MCF 10A (cell line): ENCODE results near the gene CTSS. TPM values are rescaled to one million over a fixed set of nuclear protein-coding genes. Genes with fewer than 3 reads are reported as not detected.
"Not testable (repeated sequence)": the region's sequence is repeated elsewhere in the genome, so short reads cannot be mapped to it uniquely, and the experiment has no call there.

Experiments
- BruUV-seq: library from RNA; stranded (reverse); fragments of 400-500 nt; replicated peaks from 2 replicates; lab custom pipeline; 2021; lab: Mats Ljungman, UMichigan
- CTCF ChIA-PET: fragments of 300-600 bp; sonication (Branson Sonifier 250); formaldehyde crosslinking; extraction: SDS; loops from one replicate; lab custom pipeline; 2021; ENCODE audit warnings: antibody characterized with exemption, inconsistent platforms; lab: Yijun Ruan, JAX
- POLR2A ChIA-PET: fragments of 300-600, 350-650 bp; sonication (Branson Sonifier 250); formaldehyde crosslinking; extraction: SDS; loops from one replicate; lab custom pipeline; 2020; ENCODE audit warnings: antibody characterized with exemption, inconsistent platforms; lab: Yijun Ruan, JAX
- DNase-seq: peaks from one replicate; pipeline ENCODE4 v3.0.0-alpha.2; 2018; ENCODE audit not compliant: unreplicated experiment
- H3K27ac Mint-ChIP-seq: one replicate; pipeline ENCODE4 v1.8.0; 2022; ENCODE audit warnings: mild to moderate bottlenecking, low read depth, mixed read lengths; ENCODE audit not compliant: unreplicated experiment
- H3K27me3 Mint-ChIP-seq: one replicate; pipeline ENCODE4 v1.8.0; 2022; ENCODE audit warnings: mixed read lengths; ENCODE audit not compliant: insufficient read depth, unreplicated experiment
- H3K36me3 Mint-ChIP-seq: one replicate; pipeline ENCODE4 v1.8.0; 2022; ENCODE audit warnings: mild to moderate bottlenecking, moderate library complexity, mixed read lengths; ENCODE audit not compliant: insufficient read depth, unreplicated experiment
- H3K4me1 Mint-ChIP-seq: one replicate; pipeline ENCODE4 v1.8.0; 2022; ENCODE audit warnings: mixed read lengths; ENCODE audit not compliant: insufficient read depth, unreplicated experiment
- H3K4me3 Mint-ChIP-seq: one replicate; pipeline ENCODE4 v1.8.0; 2022; ENCODE audit warnings: mild to moderate bottlenecking, moderate library complexity, mixed read lengths; ENCODE audit not compliant: unreplicated experiment
- H3K9me3 Mint-ChIP-seq: one replicate; pipeline ENCODE4 v1.8.0; 2022; ENCODE audit warnings: mixed read lengths; ENCODE audit not compliant: unreplicated experiment
- intact Hi-C: fragments of 100-400 bp; cut with micrococcal nuclease; formaldehyde crosslinking; loops from 2 replicates; pipeline ENCODE4 v1.14.1; 2022
- total RNA-seq: library from RNA; stranded (reverse); gene quantifications from 2 replicates; pipeline ENCODE4 v1.2.3, GENCODE V29; 2022
- TF ChIP-seq, protein P1 (sequence below): fragments of 200-600 bp; IDR thresholded peaks from one replicate; pipeline ENCODE4 v1.8.0; 2022; ENCODE audit warnings: antibody characterized with exemption, mild to moderate bottlenecking; ENCODE audit not compliant: unreplicated experiment

The CTSS gene
- total RNA-seq, 1 experiment from 2014 or later, result 0.75 TPM

DNA sequence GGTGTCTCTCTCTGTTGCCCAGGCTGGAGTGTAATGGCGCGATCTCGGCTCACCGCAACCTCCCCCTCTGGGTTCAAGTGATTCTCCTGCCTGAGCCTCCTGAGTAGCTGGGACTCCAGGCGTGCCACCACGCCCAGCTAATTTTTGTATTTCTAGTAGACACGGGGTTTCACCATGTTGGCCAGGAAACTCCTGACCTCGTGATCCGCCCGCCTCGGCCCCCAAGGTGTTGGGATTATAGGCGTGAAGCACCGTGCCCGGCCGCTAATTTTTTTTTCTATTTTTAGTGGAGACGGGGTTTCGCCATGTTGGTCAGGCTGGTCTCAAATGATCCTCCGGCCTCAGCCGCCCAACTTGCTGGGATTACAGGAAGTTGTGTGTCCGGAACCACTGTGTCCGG lies 45.5 kb downstream of the CTSS start:
- DNase-seq, result no peak
- intact Hi-C loops, result no loop called here
- BruUV-seq, result no TSS peak
- Mint-ChIP-seq H3K27ac (no peak overlapping the region), H3K9me3 (no peaks in the 10 kb centered on the region), H3K4me3 (no peak overlapping the region), H3K36me3 (no peaks in the 10 kb centered on the region), H3K27me3 (no peaks in the 10 kb centered on the region), H3K4me1 (no peaks in the 10 kb centered on the region)
- ChIA-PET POLR2A (interaction anchor here (0.6 to 1.5 kb wide), 5 partner anchors 14 to 158 kb away, joined by 3 to 4 read pairs (median 4); no protein-coding TSS in a partner anchor), CTCF (no interaction called here)
- TF ChIP-seq, protein P1, sequence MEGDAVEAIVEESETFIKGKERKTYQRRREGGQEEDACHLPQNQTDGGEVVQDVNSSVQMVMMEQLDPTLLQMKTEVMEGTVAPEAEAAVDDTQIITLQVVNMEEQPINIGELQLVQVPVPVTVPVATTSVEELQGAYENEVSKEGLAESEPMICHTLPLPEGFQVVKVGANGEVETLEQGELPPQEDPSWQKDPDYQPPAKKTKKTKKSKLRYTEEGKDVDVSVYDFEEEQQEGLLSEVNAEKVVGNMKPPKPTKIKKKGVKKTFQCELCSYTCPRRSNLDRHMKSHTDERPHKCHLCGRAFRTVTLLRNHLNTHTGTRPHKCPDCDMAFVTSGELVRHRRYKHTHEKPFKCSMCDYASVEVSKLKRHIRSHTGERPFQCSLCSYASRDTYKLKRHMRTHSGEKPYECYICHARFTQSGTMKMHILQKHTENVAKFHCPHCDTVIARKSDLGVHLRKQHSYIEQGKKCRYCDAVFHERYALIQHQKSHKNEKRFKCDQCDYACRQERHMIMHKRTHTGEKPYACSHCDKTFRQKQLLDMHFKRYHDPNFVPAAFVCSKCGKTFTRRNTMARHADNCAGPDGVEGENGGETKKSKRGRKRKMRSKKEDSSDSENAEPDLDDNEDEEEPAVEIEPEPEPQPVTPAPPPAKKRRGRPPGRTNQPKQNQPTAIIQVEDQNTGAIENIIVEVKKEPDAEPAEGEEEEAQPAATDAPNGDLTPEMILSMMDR, result no peak

- CTCF ChIA-PET, result interaction anchor here (0.6 kb wide), 1 partner anchor 79 kb away, joined by 4 read pairs; no protein-coding TSS in a partner anchor
- intact Hi-C loops, result no loop called here
- no peaks in the 10 kb centered on the region for H3K4me1 Mint-ChIP-seq
- no peak overlapping the region for H3K27ac Mint-ChIP-seq
- TF ChIP-seq, protein P1, result no peak
- DNase-seq, result no peak
- H3K4me3 Mint-ChIP-seq, result no peak overlapping the region
- H3K9me3 Mint-ChIP-seq, result no peaks in the 10 kb centered on the region
- H3K36me3 Mint-ChIP-seq, result no peaks in the 10 kb centered on the region
- H3K27me3 Mint-ChIP-seq, result no peaks in the 10 kb centered on the region
- BruUV-seq, result no TSS peak
- POLR2A ChIA-PET, result interaction anchor here (1.0 kb wide), 1 partner anchor 12 kb away, joined by 3 read pairs; no protein-coding TSS in a partner anchor
Measured at GRCh38 chr1:150718225-150718891, 47.2 kb downstream of the CTSS start.

DNA sequence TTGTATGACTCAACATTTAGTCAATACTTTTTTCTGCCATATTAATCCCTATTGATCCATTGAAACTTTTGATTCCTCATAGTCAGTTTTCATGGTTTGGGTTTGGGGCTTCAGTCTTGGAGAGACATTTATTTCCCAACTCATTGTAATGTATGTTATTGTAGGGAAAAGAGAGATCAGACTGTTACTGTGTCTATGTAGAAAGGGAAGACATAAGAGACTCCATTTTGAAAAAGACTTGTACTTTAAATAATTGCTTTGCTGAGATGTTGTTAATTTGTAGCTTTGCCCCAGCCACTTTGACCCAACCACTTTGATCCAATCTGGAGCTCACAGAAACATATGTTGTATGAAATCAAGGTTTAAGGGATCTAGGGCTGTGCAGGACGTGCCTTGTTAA lies 56.5 kb downstream of the CTSS start:
- BruUV-seq, DNase-seq, intact Hi-C loops, CTCF ChIA-PET, H3K27me3 Mint-ChIP-seq, H3K27ac Mint-ChIP-seq, H3K9me3 Mint-ChIP-seq, H3K4me3 Mint-ChIP-seq, H3K36me3 Mint-ChIP-seq, H3K4me1 Mint-ChIP-seq: not testable (repeated sequence)
- POLR2A ChIA-PET, result interaction anchor here (0.6 kb wide), 2 partner anchors 12 to 85 kb away, joined by 3 read pairs; partner anchors contain the start of gene GOLPH3L

GRCh38 chr1:150708595-150708994 lies 57.0 kb downstream of the CTSS start:
- intact Hi-C loops, result no loop called here
- no peaks in the 10 kb centered on the region for H3K4me1 Mint-ChIP-seq
- no peak overlapping the region for H3K4me3 Mint-ChIP-seq
- DNase-seq, result no peak
- TF ChIP-seq, protein P1, result no peak
- BruUV-seq, result no TSS peak
- POLR2A ChIA-PET, result interaction anchor here (0.6 to 1.4 kb wide), 4 partner anchors 12 to 148 kb away, joined by 3 to 4 read pairs (median 3); partner anchors contain the start of gene GOLPH3L
- no peaks in the 10 kb centered on the region for H3K36me3 Mint-ChIP-seq
- CTCF ChIA-PET, result interaction anchor here (0.5 kb wide), 1 partner anchor 62 kb away, joined by 4 read pairs; no protein-coding TSS in a partner anchor
- no peak overlapping the region for H3K27ac Mint-ChIP-seq
- H3K9me3 Mint-ChIP-seq, result no peaks in the 10 kb centered on the region
- no peaks in the 10 kb centered on the region for H3K27me3 Mint-ChIP-seq
